Measurements from ENCODE around the gene FAM98A. TPM values are rescaled to one million over a fixed set of nuclear protein-coding genes. Genes with fewer than 3 reads are reported as not detected.

Gene FAM98A
- total and polyA plus RNA-seq, 9 of the 15 experiments (the other 6 are each of a cell fraction or from before 2014, with no cell fraction given), result 16.5 to 238 (median 44.6) TPM

DNA sequence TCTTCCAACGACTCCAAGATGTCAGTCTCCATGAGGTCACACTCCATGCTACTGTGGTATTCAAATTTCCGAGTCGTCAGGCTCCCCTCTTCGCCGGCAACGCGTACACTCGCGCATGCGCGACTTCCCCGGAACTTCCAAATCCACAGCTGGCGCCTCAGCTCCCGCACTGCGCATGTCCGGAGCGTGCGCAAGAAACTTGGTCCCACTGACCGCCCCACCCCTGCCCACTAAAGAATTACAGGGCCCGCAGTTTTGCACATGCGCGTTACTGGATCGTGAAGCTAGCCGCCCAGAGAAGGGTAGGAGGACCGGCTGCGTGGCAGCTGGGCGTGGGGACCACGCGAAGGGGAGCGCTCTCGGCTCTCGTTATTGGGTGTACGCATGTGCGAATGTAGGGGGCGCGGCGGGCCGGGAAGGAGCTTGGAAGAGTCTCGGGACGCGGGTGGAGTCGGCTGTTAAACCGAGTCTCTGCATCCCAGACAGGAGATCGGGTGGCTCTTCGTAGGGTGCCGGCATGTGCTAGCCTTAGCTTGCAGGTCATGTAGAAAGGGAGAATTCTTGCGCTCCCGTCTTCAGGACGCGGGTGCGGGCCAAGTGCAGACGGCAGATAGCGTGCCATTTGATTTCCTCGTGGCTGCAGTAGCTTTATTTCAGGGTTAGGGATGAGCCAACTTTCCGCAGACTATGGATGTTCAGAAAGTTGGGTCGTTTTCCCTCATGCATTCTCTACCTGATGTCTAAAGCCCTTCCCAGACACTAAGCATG, at the start of gene FAM98A (continued):
- TF ChIP-seq, protein P1, sequence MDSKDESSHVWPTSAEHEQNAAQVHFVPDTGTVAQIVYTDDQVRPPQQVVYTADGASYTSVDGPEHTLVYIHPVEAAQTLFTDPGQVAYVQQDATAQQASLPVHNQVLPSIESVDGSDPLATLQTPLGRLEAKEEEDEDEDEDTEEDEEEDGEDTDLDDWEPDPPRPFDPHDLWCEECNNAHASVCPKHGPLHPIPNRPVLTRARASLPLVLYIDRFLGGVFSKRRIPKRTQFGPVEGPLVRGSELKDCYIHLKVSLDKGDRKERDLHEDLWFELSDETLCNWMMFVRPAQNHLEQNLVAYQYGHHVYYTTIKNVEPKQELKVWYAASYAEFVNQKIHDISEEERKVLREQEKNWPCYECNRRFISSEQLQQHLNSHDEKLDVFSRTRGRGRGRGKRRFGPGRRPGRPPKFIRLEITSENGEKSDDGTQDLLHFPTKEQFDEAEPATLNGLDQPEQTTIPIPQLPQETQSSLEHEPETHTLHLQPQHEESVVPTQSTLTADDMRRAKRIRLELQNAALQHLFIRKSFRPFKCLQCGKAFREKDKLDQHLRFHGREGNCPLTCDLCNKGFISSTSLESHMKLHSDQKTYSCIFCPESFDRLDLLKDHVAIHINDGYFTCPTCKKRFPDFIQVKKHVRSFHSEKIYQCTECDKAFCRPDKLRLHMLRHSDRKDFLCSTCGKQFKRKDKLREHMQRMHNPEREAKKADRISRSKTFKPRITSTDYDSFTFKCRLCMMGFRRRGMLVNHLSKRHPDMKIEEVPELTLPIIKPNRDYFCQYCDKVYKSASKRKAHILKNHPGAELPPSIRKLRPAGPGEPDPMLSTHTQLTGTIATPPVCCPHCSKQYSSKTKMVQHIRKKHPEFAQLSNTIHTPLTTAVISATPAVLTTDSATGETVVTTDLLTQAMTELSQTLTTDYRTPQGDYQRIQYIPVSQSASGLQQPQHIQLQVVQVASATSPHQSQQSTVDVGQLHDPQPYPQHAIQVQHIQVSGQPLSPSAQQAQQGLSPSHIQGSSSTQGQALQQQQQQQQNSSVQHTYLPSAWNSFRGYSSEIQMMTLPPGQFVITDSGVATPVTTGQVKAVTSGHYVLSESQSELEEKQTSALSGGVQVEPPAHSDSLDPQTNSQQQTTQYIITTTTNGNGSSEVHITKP (IDR thresholded peaks at IDR 0.05; ENCODE audit: partially characterized antibody), result peak; percentile 88
- no peak for TF ChIP-seq ZFP36 (IDR thresholded peaks at IDR 0.05; ENCODE audit: low read depth, low read length, partially characterized antibody)
- no peak for TF ChIP-seq NR2C2 (CRISPR knock-in tag; IDR thresholded peaks at IDR 0.05)
- TF ChIP-seq NR2C2 (tag; IDR thresholded peaks at IDR 0.05), result peak; percentile 58; the same call in 1 of the 2 replicates
- no peak for TF ChIP-seq ARHGAP35 (IDR thresholded peaks at IDR 0.05; ENCODE audit: partially characterized antibody)
- peak; percentile 60 for TF ChIP-seq CCNT2 (IDR thresholded peaks at IDR 0.05; ENCODE audit: borderline replicate concordance, extremely low read depth, insufficient read length, low read depth, low read length)
- TF ChIP-seq SIRT6 (IDR thresholded peaks at IDR 0.05; ENCODE audit: low read depth, low read length), result no peak
- peak; percentile 37; the same call in 1 of the 2 replicates for TF ChIP-seq MECOM (CRISPR knock-in tag; IDR thresholded peaks at IDR 0.05)
- peak; percentile 56 for TF ChIP-seq HMGN3 (IDR thresholded peaks at IDR 0.05; ENCODE audit: borderline replicate concordance, extremely low read depth, insufficient read length, low read depth, low read length)
- TF ChIP-seq, protein P2, sequence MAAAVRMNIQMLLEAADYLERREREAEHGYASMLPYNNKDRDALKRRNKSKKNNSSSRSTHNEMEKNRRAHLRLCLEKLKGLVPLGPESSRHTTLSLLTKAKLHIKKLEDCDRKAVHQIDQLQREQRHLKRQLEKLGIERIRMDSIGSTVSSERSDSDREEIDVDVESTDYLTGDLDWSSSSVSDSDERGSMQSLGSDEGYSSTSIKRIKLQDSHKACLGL (CRISPR knock-in tag; IDR thresholded peaks at IDR 0.05; ENCODE audit: borderline replicate concordance, poor library complexity, severe bottlenecking), result no peak
- no peak for TF ChIP-seq MIER1 (IDR thresholded peaks at IDR 0.05; ENCODE audit: low read depth)
- 0 out of 2 replicates have a peak, but pooled peaks have one; percentile 8 for TF ChIP-seq TEAD4 (IDR thresholded peaks at IDR 0.05; ENCODE audit: low read length)
- TF ChIP-seq TEAD4 (CRISPR knock-in tag; IDR thresholded peaks at IDR 0.05; ENCODE audit: borderline replicate concordance), result 0 out of 2 replicates have a peak, but pooled peaks have one; percentile 22
- peak; percentile 48; the same call in 1 of the 2 replicates for TF ChIP-seq RB1 (IDR thresholded peaks at IDR 0.05; ENCODE audit: low read depth)
- no peak for TF ChIP-seq ZFPM2 (CRISPR knock-in tag; IDR thresholded peaks at IDR 0.05)
- TF ChIP-seq ZNF778 (CRISPR knock-in tag; IDR thresholded peaks at IDR 0.05), result no peak
- TF ChIP-seq ZNF24 (IDR thresholded peaks at IDR 0.05), result no peak
- TF ChIP-seq, protein P3, sequence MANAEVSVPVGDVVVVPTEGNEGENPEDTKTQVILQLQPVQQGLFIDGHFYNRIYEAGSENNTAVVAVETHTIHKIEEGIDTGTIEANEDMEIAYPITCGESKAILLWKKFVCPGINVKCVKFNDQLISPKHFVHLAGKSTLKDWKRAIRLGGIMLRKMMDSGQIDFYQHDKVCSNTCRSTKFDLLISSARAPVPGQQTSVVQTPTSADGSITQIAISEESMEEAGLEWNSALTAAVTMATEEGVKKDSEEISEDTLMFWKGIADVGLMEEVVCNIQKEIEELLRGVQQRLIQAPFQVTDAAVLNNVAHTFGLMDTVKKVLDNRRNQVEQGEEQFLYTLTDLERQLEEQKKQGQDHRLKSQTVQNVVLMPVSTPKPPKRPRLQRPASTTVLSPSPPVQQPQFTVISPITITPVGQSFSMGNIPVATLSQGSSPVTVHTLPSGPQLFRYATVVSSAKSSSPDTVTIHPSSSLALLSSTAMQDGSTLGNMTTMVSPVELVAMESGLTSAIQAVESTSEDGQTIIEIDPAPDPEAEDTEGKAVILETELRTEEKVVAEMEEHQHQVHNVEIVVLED (CRISPR knock-in tag; IDR thresholded peaks at IDR 0.05), result peak; percentile 24; the same call in 1 of the 2 replicates
- no peak for TF ChIP-seq MYNN (IDR thresholded peaks at IDR 0.05)
- TF ChIP-seq MYNN (CRISPR knock-in tag; IDR thresholded peaks at IDR 0.05), result no peak
- TF ChIP-seq NR1H2 (CRISPR knock-in tag; IDR thresholded peaks at IDR 0.05), result no peak
- TF ChIP-seq GABPB1 (CRISPR knock-in tag; IDR thresholded peaks at IDR 0.05), result peak; percentile 82
